ENCODE results near the gene PTTG1IP. TPM values are rescaled to one million over a fixed set of nuclear protein-coding genes. Genes with fewer than 3 reads are reported as not detected.
"Not testable (repeated sequence)": the region's sequence is repeated elsewhere in the genome, so short reads cannot be mapped to it uniquely, and the experiment has no call there.

Gene PTTG1IP
- total RNA-seq, 1 donor from 2014 or later: 81.9 TPM

GRCh38 chr21:44885615-44886014 lies 12.1 kb upstream of the PTTG1IP start:
- intact Hi-C loops (cut with micrococcal nuclease): no loop called here

GRCh38 chr21:44884097-44884496 lies 10.6 kb upstream of the PTTG1IP start:
- intact Hi-C loops (cut with micrococcal nuclease): no loop called here

DNA sequence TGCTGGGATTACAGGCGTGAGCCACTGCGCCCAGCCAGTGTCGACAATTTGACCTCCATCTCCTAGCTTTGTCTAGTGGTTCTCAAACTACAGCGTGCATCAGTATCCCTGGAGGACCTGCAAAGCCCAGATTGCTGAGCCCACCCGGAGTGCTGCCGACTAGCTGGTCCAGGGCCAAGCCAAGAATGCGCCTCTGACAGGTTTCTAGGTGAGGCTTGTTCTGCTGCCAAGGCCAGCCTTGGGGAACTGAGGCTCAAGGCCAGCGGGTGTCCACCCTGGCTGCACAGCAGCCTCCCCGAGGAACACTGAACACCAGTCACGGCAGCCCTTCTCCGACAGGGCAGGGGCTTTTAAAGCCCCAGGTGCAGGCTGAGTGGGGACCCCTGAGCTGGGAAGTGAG lies 9.8 kb upstream of the PTTG1IP start:
- intact Hi-C loops (cut with micrococcal nuclease): no loop called here

- intact Hi-C loops (cut with micrococcal nuclease): no loop called here
Observed at GRCh38 chr21:44881198-44881872, 7.8 kb upstream of the PTTG1IP start.

- intact Hi-C loops (cut with micrococcal nuclease): no loop called here
Observed at GRCh38 chr21:44880405-44881197, 7.1 kb upstream of the PTTG1IP start.

- intact Hi-C loops (cut with micrococcal nuclease): not testable (repeated sequence)
Observed at GRCh38 chr21:44879238-44879637, 5.7 kb upstream of the PTTG1IP start.

- intact Hi-C loops (cut with micrococcal nuclease): no loop called here
Observed at GRCh38 chr21:44878053-44878982, 4.8 kb upstream of the PTTG1IP start.

GRCh38 chr21:44876849-44877575 lies 3.5 kb upstream of the PTTG1IP start:
- intact Hi-C loops (cut with micrococcal nuclease): no loop called here

DNA sequence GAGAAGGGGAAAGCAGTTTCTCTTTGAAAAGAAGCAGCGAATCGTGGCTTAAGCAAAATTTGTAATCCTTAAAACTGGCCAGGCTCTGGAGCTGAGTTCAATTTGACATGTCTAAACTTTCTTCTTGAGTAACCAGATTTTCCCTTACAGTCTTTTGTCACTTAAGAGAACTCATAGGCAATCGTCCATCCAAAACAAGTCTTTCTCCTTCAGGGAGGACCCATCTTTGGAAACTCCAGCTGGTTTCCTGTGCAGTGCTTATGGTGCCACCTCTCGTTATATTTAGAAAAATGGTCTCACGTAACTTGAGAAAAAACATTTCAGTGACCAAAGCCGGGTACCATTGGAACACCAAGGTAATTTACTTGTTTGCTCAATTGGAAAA lies 1.8 kb upstream of the PTTG1IP start:
- intact Hi-C loops (cut with micrococcal nuclease): loop anchor here (2.0 kb wide), 1 partner anchor 73 kb away; no protein-coding TSS in a partner anchor

DNA sequence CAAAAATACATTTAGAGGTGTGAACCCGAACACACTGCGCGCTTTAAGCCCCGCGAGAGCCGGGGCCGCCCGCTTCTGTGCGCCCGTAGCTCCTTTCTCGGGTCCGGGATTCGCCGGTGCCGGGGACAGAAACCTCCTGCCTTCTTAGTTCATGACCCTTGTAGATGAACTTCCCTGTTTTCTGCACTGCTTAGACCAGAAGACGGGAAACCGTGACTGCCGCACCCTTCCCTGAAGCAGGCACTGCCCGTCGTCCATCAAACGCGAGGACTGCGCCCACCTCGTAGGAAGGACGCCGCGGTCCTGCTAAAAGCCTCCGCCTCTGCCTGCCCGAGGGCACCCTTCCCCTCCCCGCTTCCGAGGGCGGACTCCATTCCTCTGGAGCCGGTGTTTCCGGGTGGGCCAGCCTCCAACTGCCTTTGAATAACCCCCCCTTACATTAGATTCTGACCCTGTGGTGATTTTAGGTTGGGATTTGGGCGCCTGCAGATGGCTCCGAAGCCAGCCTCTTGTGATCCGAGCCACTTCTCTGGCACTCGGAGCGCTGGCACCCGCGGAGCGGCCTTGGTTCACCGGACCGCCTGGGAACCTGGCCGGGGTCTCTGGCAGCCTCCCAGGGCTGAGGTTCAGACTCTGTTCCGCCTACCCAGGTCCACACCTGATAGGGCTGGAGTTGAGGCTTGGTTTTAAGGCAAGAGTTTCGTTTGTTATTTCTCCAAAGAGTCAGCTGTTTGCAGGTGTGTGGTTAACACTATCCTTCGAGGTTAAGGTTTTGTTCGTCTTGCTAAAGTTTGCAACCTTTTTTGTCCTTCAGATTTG lies 1.2 kb upstream of the PTTG1IP start:
- intact Hi-C loops (cut with micrococcal nuclease): loop anchor here (2.0 to 5.0 kb wide), 2 partner anchors 38 to 72 kb away; no protein-coding TSS in a partner anchor

DNA sequence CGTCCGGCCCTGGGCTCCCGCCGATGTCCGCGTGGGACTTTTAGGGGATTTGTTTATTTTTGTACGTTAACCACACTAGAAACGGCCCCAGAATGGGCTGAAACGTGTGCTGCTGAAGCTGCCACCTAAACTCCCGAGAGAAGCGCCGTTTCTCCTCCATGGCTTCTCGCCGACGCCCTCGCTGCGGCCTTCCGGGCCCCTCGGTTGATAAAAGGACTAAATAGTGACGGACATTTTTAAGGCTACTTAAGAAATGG lies 678 bp upstream of the PTTG1IP start:
- intact Hi-C loops (cut with micrococcal nuclease): loop anchor here (2.0 to 5.0 kb wide), 2 partner anchors 38 to 71 kb away; no protein-coding TSS in a partner anchor

GRCh38 chr21:44872649-44873355 lies 688 bp downstream of the PTTG1IP start:
- intact Hi-C loops (cut with micrococcal nuclease): loop anchor here (1.0 to 5.0 kb wide), 4 partner anchors 39 to 418 kb away; partner anchors contain the start of gene LRRC3

DNA sequence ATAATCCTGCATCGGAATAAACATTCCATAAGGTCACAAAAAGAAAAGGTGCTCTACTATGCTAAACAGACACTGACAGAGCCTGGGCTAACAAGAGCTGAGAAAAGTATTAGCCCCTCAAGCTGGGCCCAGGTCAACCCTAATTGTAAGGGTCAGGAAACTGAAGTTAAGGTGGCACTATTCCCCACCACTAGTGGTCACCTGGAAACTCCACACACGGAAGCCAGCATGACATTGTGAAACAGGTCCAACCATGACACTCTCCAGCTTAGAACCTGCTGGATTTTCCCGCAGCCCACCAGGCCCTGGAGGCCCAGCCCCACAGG lies 1.2 kb downstream of the PTTG1IP start:
- intact Hi-C loops (cut with micrococcal nuclease): loop anchor here (2.0 to 5.0 kb wide), 2 partner anchors 40 to 55 kb away; no protein-coding TSS in a partner anchor

- intact Hi-C loops (cut with micrococcal nuclease): loop anchor here (2.0 to 5.0 kb wide), 2 partner anchors 41 to 55 kb away; no protein-coding TSS in a partner anchor
Observed at GRCh38 chr21:44871576-44872269, 1.8 kb downstream of the PTTG1IP start.

GRCh38 chr21:44870748-44871495 lies 2.6 kb downstream of the PTTG1IP start:
- intact Hi-C loops (cut with micrococcal nuclease): loop anchor here (5.0 kb wide), 1 partner anchor 41 kb away; no protein-coding TSS in a partner anchor

DNA sequence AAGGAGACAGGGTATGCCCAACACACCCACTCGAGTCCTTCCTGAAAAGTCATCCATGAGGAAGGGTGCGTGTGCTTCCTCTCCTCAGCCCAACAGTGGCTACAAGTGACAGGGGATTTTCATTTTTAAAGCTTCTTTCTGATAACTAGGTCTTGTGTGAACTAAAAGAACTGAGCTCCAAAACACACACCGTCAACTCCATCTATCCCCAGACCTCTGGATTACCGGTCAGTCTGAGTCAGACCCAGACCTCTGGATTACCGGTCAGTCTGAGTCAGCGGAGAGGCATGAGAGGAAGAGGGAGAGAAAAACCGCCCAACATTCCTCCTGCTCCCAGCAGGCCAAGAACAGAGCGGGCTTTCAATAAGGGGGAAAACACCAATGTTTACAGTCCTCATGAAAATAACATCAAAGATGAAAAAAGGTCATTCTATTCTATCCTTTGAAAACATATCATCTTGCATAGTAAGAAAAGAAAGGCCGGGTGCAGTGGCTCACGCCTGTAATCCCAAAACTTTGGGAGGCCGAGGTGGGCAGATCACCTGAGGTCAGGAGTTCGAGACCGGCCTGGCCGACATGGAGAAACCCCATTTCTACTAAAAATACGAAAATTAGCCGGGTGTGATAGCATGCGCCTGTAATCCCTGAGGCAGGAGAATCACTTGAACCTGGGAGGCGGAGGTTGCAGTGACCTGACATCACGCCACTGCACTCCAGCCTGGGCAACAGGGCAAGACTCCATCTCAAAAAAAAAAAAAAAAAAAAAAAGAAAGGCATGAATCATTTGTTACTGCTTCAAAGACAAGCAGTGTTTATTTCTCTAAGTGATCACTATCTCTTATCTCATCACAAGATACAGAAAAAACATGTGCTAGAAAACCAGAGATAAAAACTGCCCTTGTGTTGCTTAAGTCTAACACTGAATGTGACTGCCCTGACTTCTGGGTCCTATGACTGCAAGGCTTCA lies 3.4 kb downstream of the PTTG1IP start:
- intact Hi-C loops (cut with micrococcal nuclease): loop anchor here (5.0 kb wide), 1 partner anchor 42 kb away; no protein-coding TSS in a partner anchor

DNA sequence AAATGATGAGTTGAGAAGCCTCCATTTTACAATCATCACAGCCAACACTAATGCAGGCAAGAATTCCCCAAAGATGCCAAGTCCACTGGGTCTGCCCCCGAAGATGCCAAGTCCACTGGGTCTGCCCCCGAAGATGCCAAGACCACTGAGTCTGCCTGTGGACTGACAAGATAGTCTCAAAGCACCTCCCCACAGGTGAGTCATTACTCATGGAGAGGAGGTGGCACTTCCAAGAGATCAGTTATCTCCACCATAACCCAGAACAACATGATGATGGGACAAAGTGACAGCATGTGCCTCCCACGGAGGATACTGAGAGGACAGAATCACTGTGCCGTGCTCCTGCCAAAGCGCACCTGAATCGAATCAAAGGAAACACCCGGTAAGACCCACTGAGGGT lies 4.8 kb downstream of the PTTG1IP start:
- intact Hi-C loops (cut with micrococcal nuclease): no loop called here

All from T-helper 2 cell treated with Interferon-gamma antibody and Interleukin-4, amounts not matched to agents 100 ng/mL and 5 ng/mL, for 36 hours (primary cell).